ENCODE data around the gene PRMT6.
"Not testable (repeated sequence)": the region's sequence is repeated elsewhere in the genome, so short reads cannot be mapped to it uniquely, and the experiment has no call there.

PRMT6 gene

GRCh38 chr1:107047602-107048001 is 8.9 kb upstream of the PRMT6 start:
- POLR2A ChIA-PET, result interaction anchor here (1.9 kb wide), 1 partner anchor 9 kb away, joined by 8 read pairs; the partner anchor contains the start of gene PRMT6
- TF ChIP-seq FOXM1 (IDR thresholded peaks at IDR 0.05; ENCODE audit: borderline replicate concordance) (no peak), LEF1 (IDR thresholded peaks at IDR 0.05; ENCODE audit: borderline replicate concordance) (no peak), TARDBP (IDR thresholded peaks at IDR 0.05) (no peak), ZNF384 (IDR thresholded peaks at IDR 0.05) (no peak), CTBP1 (IDR thresholded peaks at IDR 0.05; ENCODE audit: borderline replicate concordance) (no peak), NFRKB (IDR thresholded peaks at IDR 0.05) (no peak), FOXK2 (IDR thresholded peaks at IDR 0.05) (no peak), SP1 (IDR thresholded peaks at IDR 0.05) (no peak), BHLHE40 (IDR thresholded peaks at IDR 0.05; ENCODE audit: borderline replicate concordance) (no peak), L3MBTL2 (conservative IDR thresholded peaks at IDR 0.05) (no peak), HDGF (IDR thresholded peaks at IDR 0.05; ENCODE audit: borderline replicate concordance) (no peak), SUZ12 (IDR thresholded peaks at IDR 0.05) (no peak), ARNT (IDR thresholded peaks at IDR 0.05) (no peak), PKNOX1 (IDR thresholded peaks at IDR 0.05) (no peak), ELF4 (IDR thresholded peaks at IDR 0.05) (no peak), FOXA1 (IDR thresholded peaks at IDR 0.05) (no peak)
- no peak for DNase-seq (ENCODE audit: extremely low spot score)
- CTCF ChIA-PET, result no interaction called here

GRCh38 chr1:107048241-107048640 is 8.2 kb upstream of the PRMT6 start:
- no peak for DNase-seq (ENCODE audit: extremely low spot score)
- TF ChIP-seq LEF1 (IDR thresholded peaks at IDR 0.05; ENCODE audit: borderline replicate concordance) (no peak), BHLHE40 (IDR thresholded peaks at IDR 0.05; ENCODE audit: borderline replicate concordance) (no peak), ELF4 (IDR thresholded peaks at IDR 0.05) (no peak), L3MBTL2 (conservative IDR thresholded peaks at IDR 0.05) (no peak), SUZ12 (IDR thresholded peaks at IDR 0.05) (no peak), FOXA1 (IDR thresholded peaks at IDR 0.05) (no peak), FOXM1 (IDR thresholded peaks at IDR 0.05; ENCODE audit: borderline replicate concordance) (no peak), TARDBP (IDR thresholded peaks at IDR 0.05) (no peak), ARNT (IDR thresholded peaks at IDR 0.05) (no peak), CTBP1 (IDR thresholded peaks at IDR 0.05; ENCODE audit: borderline replicate concordance) (no peak), SP1 (IDR thresholded peaks at IDR 0.05) (no peak), NFRKB (IDR thresholded peaks at IDR 0.05) (no peak), HDGF (IDR thresholded peaks at IDR 0.05; ENCODE audit: borderline replicate concordance) (no peak), ZNF384 (IDR thresholded peaks at IDR 0.05) (no peak), PKNOX1 (IDR thresholded peaks at IDR 0.05) (no peak), FOXK2 (IDR thresholded peaks at IDR 0.05) (no peak)
- POLR2A ChIA-PET, result interaction anchor here (1.9 kb wide), 1 partner anchor 8 kb away, joined by 8 read pairs; the partner anchor contains the start of gene PRMT6
- CTCF ChIA-PET, result interaction anchor here (0.6 kb wide), 1 partner anchor 666 kb away, joined by 3 read pairs; no protein-coding TSS in a partner anchor

- CTCF ChIA-PET, result no interaction called here
- POLR2A ChIA-PET, result interaction anchor here (0.6 kb wide), 1 partner anchor 10 kb away, joined by 3 read pairs; no protein-coding TSS in a partner anchor
- no peak for DNase-seq (ENCODE audit: extremely low spot score)
- no peak for TF ChIP-seq FOXA1 (IDR thresholded peaks at IDR 0.05)
- no peak for TF ChIP-seq PKNOX1 (IDR thresholded peaks at IDR 0.05)
- TF ChIP-seq TARDBP (IDR thresholded peaks at IDR 0.05), result no peak
- TF ChIP-seq NFRKB (IDR thresholded peaks at IDR 0.05), result no peak
- no peak for TF ChIP-seq L3MBTL2 (conservative IDR thresholded peaks at IDR 0.05)
- no peak for TF ChIP-seq ARNT (IDR thresholded peaks at IDR 0.05)
Measured at GRCh38 chr1:107051266-107051665, 5.2 kb upstream of the PRMT6 start.

- POLR2A ChIA-PET, result interaction anchor here (1.0 to 2.0 kb wide), 10 partner anchors 8 to 1145 kb away, joined by 3 to 13 read pairs (median 4); partner anchors contain the start of genes NTNG1 and SLC25A24
- CTCF ChIA-PET; DNase-seq (ENCODE audit: extremely low spot score): not testable (repeated sequence)
Measured at GRCh38 chr1:107055919-107056425, 502 bp upstream of the PRMT6 start.

GRCh38 chr1:107057197-107058133 is 991 bp downstream of the PRMT6 start:
- peak; percentile 63 for DNase-seq (ENCODE audit: extremely low spot score)
- POLR2A ChIA-PET, result interaction anchor here (0.6 to 2.0 kb wide), 18 partner anchors 10 to 1635 kb away, joined by 3 to 13 read pairs (median 3); partner anchors contain the start of genes NTNG1 and PRPF38B
- TF ChIP-seq L3MBTL2 (conservative IDR thresholded peaks at IDR 0.05) (peak; percentile 70), NFRKB (IDR thresholded peaks at IDR 0.05) (no peak), FOXK2 (IDR thresholded peaks at IDR 0.05) (no peak), ARNT (IDR thresholded peaks at IDR 0.05) (no peak), BHLHE40 (IDR thresholded peaks at IDR 0.05; ENCODE audit: borderline replicate concordance) (no peak), ELF4 (IDR thresholded peaks at IDR 0.05) (no peak)
- CTCF ChIA-PET, result interaction anchor here (0.7 to 0.8 kb wide), 2 partner anchors 43 to 85 kb away, joined by 3 to 4 read pairs; no protein-coding TSS in a partner anchor
